ENCODE results near the gene PHYKPL. TPM values are rescaled to one million over a fixed set of nuclear protein-coding genes. Genes with fewer than 3 reads are reported as not detected.

The PHYKPL gene
- total RNA-seq, 2 experiments from 2014 or later: 60.4 to 62.1 TPM

- POLR2A ChIA-PET: interaction anchor here (0.6 to 1.1 kb wide), 2 partner anchors 9 to 42 kb away, joined by 3 to 4 read pairs; partner anchors contain the start of gene HNRNPAB
- Mint-ChIP-seq H3K27me3 (no peaks in the 10 kb centered on the region), H3K36me3 (ENCODE audit: low read depth) (no peaks in the 10 kb centered on the region), H3K4me3 (no peak overlapping the region), H3K27ac (no peak overlapping the region), H3K4me1 (ENCODE audit: low read depth) (peaks cover 32% of the 10 kb centered on the region), H3K9me3 (no peaks in the 10 kb centered on the region)
- CTCF ChIA-PET: interaction anchor here (1.4 to 7.0 kb wide), 3 partner anchors 9 to 37 kb away, joined by 3 to 40 read pairs (median 6); no protein-coding TSS in a partner anchor
- TF ChIP-seq CTCF (IDR thresholded peaks at IDR 0.05): no peak
- ATAC-seq (no peak), DNase-seq (no peak)
- intact Hi-C loops (cut with micrococcal nuclease): no loop called here
Observed at GRCh38 chr5:178246624-178247279, 14.2 kb upstream of the PHYKPL start.

- POLR2A ChIA-PET: no interaction called here
- Mint-ChIP-seq H3K9me3 (no peaks in the 10 kb centered on the region), H3K27me3 (no peaks in the 10 kb centered on the region), H3K36me3 (ENCODE audit: low read depth) (no peaks in the 10 kb centered on the region), H3K4me3 (no peak overlapping the region), H3K27ac (no peak overlapping the region), H3K4me1 (ENCODE audit: low read depth) (peaks cover 46% of the 10 kb centered on the region)
- ATAC-seq (no peak), DNase-seq (no peak)
- CTCF ChIA-PET: no interaction called here
- TF ChIP-seq CTCF (IDR thresholded peaks at IDR 0.05): no peak
- intact Hi-C loops (cut with micrococcal nuclease): no loop called here
Observed at GRCh38 chr5:178245389-178245788, 12.8 kb upstream of the PHYKPL start.

- H3K9me3 Mint-ChIP-seq: no peaks in the 10 kb centered on the region
- no peak overlapping the region for H3K27ac Mint-ChIP-seq
- no peak overlapping the region for H3K4me3 Mint-ChIP-seq
- CTCF ChIA-PET: interaction anchor here (0.8 kb wide), 1 partner anchor 217 kb away, joined by 3 read pairs; no protein-coding TSS in a partner anchor
- H3K4me1 Mint-ChIP-seq (ENCODE audit: low read depth): peaks cover 44% of the 10 kb centered on the region
- no peak for ATAC-seq
- no peak for TF ChIP-seq CTCF (IDR thresholded peaks at IDR 0.05)
- DNase-seq: no peak
- intact Hi-C loops (cut with micrococcal nuclease): no loop called here
- no peaks in the 10 kb centered on the region for H3K27me3 Mint-ChIP-seq
- POLR2A ChIA-PET: interaction anchor here (21.3 kb wide), 1 partner anchor 33 kb away, joined by 431 read pairs; the partner anchor contains the start of gene HNRNPAB
- no peaks in the 10 kb centered on the region for H3K36me3 Mint-ChIP-seq (ENCODE audit: low read depth)
Observed at GRCh38 chr5:178244576-178244975, 12.0 kb upstream of the PHYKPL start.

GRCh38 chr5:178242416-178242815 is 9.8 kb upstream of the PHYKPL start:
- Mint-ChIP-seq H3K4me3 (peak overlapping the region; percentile 5), H3K9me3 (no peaks in the 10 kb centered on the region), H3K27ac (peak overlapping the region; percentile 73), H3K4me1 (ENCODE audit: low read depth) (peaks cover 49% of the 10 kb centered on the region), H3K36me3 (ENCODE audit: low read depth) (no peaks in the 10 kb centered on the region), H3K27me3 (no peaks in the 10 kb centered on the region)
- TF ChIP-seq CTCF (IDR thresholded peaks at IDR 0.05): no peak
- ChIA-PET CTCF (no interaction called here), POLR2A (interaction anchor here (1.5 to 21.3 kb wide), 2 partner anchors 8 to 30 kb away, joined by 4 to 431 read pairs; partner anchors contain the start of gene HNRNPAB)
- intact Hi-C loops (cut with micrococcal nuclease): no loop called here
- DNase-seq (no peak), ATAC-seq (no peak)

- H3K36me3 Mint-ChIP-seq (ENCODE audit: low read depth): no peaks in the 10 kb centered on the region
- peak overlapping the region; percentile 74 for H3K4me3 Mint-ChIP-seq
- TF ChIP-seq CTCF (IDR thresholded peaks at IDR 0.05): no peak
- POLR2A ChIA-PET: interaction anchor here (1.0 to 21.3 kb wide), 5 partner anchors 7 to 39 kb away, joined by 3 to 431 read pairs (median 3); partner anchors contain the start of gene HNRNPAB
- ATAC-seq (peak; percentile 8), DNase-seq (no peak)
- H3K4me1 Mint-ChIP-seq (ENCODE audit: low read depth): peaks cover 48% of the 10 kb centered on the region
- intact Hi-C loops (cut with micrococcal nuclease): no loop called here
- H3K27me3 Mint-ChIP-seq: no peaks in the 10 kb centered on the region
- H3K9me3 Mint-ChIP-seq: no peaks in the 10 kb centered on the region
- H3K27ac Mint-ChIP-seq: peak overlapping the region; percentile 95
- CTCF ChIA-PET: interaction anchor here (0.8 kb wide), 1 partner anchor 11 kb away, joined by 3 read pairs; no protein-coding TSS in a partner anchor
Observed at GRCh38 chr5:178241688-178242231, 9.2 kb upstream of the PHYKPL start.

All from activated CD8-positive, alpha-beta T cell treated with anti-CD3 and anti-CD28 coated beads for 36 hours (primary cell).